LoVo (cell line): ENCODE data around the gene AGT.

Source experiments
- DNase-seq: peaks from one replicate; pipeline ENCODE4 v3.0.0-alpha.2; 2016; ENCODE audit warnings: low spot score

The AGT gene

DNA sequence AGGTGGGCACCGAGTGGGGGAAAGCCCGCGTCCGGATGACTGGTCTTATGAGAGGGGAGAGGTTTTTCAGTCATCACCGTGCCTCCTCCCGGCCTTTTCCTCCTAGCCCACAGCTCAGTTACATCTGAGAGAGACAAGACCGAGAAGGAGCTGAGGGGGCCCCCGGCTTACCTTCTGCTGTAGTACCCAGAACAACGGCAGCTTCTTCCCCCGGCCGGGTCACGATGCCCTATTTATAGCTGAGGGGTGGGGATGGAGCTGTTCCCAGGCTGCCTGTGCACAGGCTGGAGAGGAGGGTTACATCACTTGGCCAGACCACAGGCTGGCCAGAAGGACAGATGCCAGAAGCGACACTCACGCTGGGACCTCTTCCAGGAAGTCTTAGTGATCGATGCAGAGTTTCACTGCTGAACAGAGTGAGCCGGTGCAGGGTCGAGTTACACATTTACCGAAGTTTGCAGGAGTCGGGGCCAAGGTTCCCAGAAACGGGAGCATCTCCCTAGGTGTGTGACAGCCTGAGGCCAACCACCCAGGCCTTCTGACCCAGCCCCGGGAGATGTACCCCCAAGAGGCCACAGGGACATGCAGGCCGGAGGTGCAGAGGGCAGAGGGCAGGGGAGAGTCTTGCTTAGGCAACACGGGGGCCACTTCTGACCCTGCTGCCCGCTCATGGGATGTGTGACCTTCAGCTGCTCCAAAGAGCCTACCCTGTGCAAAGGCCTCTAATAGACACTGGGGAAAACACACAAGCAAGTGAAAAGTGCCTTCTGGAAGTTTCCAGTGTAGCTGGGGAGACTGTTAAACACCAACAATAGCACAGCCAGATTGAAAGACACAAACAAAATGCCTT is at the start of gene AGT:
Gene AGT, minus strand, starts transcription at position 208 of the 850 bp plus-strand sequence. CDS start 3,299 bp downstream, outside the sequence.
- no peak for DNase-seq

- DNase-seq: no peak
Measured at GRCh38 chr1:230761443-230762167, 47.7 kb upstream of the AGT start.

DNA sequence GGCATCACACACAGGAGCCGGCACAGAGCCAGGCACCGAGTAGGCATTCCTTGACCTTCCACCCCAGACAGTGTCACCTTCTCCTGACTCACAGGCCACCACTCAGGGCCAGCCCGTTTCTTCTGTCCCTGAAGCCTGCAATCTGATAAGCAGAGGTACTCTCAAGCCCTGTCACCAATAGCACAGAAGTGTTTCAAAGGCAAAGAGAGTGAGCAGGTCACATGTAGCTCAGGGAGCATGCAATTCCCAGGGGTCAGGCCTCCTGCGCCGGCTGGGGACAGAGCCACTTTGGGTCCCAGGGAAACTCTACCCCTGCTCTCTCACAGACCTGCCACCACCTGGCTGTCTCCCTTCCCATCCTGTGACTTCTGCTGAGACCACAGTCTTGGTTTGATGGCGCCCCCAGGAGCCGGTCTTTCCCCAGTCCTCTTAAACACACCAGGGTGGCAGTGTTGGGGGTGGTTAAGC is 46.5 kb upstream of the AGT start:
- no peak for DNase-seq

DNA sequence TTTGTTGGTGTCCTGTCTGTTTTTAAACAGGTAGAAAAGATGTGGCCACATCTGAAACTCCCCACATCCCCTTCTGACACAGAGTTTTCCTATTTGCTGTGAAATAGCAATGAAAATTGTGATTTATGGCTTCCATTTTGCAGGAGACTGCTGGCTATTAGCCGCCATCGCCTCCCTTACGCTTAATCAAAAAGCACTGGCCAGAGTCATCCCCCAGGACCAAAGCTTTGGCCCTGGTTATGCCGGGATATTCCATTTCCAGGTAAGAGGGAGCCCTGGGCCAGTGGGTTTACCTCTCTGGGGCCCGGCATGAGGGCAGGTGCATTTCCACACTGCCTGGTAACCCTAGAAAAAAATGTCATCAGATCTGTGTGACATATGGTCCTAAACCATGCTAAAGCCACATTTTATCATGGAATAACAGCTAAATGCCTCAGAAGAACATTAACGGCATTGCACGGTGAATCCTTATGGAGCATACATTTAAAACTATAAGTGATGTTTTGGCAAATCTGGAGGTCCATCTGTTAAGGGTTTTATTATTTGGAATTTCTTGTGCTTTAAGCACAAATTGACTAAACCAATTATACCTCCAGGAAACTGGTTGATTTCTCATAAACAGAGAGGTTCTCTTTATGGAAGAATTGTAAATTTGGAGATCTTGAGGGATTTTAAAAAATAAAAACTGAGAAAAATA is 45.6 kb upstream of the AGT start:
- DNase-seq: no peak

- DNase-seq: no peak
Measured at GRCh38 chr1:230758709-230759368, 44.9 kb upstream of the AGT start.

DNA sequence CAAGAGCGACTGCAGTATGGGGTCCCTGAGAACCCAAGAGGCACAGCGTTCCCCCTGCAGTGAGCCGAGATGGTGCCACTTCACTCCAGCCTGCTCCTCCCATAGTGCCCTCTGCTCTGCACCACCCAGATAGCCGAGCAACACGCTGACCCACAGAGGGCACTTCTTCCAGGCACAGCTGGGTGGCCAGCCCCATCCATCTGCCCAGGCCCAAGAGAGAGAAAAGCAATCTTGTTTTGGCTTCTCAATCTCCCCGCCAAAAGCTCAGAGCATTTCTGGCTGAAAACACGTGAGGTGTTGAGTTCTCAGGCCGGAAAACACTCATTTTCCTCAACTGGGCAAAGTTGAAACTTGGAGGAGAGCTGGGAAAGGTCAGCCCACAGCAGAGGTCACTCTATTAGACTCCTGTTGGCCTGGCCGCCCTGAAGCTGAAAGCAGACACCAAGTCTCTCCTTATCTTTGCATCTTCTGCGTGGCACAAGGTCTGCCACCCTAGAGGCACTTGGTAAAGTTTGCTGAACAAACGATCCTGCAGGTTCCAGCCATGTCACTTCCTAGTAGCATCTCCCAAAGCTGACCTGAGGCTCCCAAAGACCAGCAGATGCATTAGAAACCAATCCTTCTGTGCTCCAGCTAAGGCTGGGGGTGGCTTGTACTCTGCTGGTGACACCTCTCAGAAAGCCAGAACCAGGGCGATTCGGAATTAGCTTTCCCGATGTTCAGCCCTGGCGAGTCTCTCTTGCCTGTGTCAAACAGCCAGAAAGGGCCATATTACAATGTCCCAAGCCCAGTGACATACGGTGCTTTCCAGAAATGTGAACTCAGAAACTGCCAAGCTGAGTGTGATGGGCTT is 44.2 kb upstream of the AGT start:
- DNase-seq: no peak

GRCh38 chr1:230754796-230755195 is 40.9 kb upstream of the AGT start:
- no peak for DNase-seq

DNA sequence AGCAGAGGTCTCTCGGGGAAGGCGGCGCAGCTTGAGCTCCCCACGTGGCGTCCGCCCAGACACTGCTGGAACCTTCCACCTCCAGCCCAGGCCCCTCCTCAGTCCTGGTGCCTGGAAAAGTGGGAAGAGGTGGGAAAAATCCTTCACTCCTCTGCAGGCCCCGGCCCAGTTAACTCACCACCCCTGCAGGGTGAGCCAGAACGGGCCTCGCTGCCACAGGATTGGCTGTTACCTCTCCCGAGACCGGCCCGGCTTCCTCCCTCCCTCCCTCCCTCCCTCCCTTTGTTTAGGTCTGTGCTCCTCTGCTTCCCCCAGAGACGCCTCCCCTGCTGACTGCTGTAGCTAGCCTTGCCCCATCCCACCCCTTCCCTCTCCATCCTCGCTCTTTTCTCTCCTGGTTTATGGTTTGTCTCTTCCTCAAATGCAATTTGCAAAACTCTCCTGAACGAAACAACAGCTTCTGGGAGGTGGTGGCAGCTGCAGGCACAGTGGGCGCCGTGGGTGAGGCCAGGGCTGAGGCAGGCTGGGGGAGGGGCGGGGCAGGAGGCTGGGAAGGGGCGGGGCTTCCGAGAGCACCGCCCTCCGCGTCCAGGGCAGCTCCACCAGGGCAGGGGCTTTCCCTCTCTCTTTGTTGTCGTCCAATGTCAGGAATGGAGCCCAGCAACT is 39.8 kb upstream of the AGT start:
- DNase-seq: no peak

- DNase-seq: no peak
Measured at GRCh38 chr1:230753191-230753585, 39.3 kb upstream of the AGT start.

- no peak for DNase-seq
Measured at GRCh38 chr1:230752407-230752806, 38.5 kb upstream of the AGT start.

GRCh38 chr1:230750986-230751625 is 37.2 kb upstream of the AGT start:
- DNase-seq: no peak

DNA sequence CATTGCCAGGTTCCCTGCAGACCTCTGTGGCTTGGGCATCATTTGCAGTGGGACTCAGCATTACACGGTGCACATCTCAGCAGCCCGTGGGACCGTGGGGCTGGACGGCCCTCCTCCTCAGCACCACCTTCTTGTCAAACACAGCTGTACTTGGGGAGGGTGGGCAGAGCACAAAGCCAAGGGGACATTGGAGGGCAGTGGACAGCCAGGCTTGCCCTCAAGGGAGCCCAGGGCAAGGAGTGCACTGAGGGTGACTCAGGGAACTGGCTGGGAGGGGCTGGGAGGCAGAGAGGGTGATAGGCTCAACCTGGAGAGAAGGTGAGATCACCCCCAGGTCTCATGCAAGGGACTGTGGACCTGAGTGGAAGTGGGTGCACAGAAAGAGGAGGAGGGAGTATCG is 36.7 kb upstream of the AGT start:
- DNase-seq: no peak

DNA sequence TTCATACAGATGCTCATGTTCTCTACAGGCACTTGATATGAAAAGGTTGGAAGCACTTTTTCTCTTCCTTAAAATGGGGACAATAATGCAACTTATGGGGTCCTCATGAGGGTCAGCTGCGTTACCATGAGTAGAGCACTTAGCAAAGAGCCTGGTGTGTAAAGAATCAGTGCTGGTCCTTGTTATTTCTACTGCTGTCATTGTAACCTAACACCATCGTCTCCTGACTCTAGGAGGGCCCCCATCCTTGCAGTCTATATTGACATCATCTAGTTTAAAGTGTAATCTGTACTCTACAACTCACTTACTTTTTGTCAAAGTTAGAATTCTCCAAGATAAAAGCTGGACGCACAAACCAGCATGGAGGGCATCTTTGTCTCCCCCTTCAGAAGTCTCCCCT is 35.7 kb upstream of the AGT start:
- DNase-seq: no peak

DNA sequence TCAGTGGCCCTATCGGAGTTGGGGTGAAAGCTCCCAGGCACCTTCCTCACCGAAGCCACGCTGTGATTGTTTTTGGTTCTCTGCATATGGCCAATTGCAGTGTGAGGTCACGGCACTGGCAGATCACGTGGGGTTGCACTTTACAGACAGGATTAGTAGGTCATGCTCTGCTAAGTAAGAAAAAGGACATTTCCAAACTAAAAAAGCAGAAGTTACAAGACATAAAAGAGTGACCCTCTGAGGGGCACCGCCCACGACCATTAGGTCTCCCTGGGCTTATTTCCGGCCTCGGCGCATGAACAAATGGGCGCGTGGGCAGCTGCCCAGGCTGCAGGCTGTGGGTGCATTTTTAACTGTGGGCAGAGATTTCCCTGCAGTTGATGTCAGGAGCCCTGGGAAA is 35.2 kb upstream of the AGT start:
- no peak for DNase-seq

GRCh38 chr1:230747890-230748800 is 34.2 kb upstream of the AGT start:
- DNase-seq: no peak

GRCh38 chr1:230747127-230747730 is 33.3 kb upstream of the AGT start, which contains the start of gene CAPN9:
Gene CAPN9, plus strand, starts transcription at chr1:230747388. Its CDS starts 109 bp downstream, at chr1:230747497.
- no peak for DNase-seq

GRCh38 chr1:230746617-230747016 is 32.7 kb upstream of the AGT start:
- DNase-seq: no peak

- no peak for DNase-seq
Measured at GRCh38 chr1:230745071-230745470, 31.1 kb upstream of the AGT start.
